Esophagus squamous epithelium (tissue), 4 donors: ENCODE results near the gene PXN.

Experiments used
- POLR2A ChIP-seq, 4 donors: fragments of 450-650 bp; IDR thresholded peaks; one replicate each; pipeline ENCODE4 v1.6.1; 2017; ENCODE audit warnings: antibody characterized with exemption in 4 of 4, mild to moderate bottlenecking in 4 of 4, moderate library complexity in 3 of 4
- TF ChIP-seq, protein P1 (sequence below), 6 experiments: fragments of 450-650 bp in 4 of 6; fragments of 200-600 bp in 2 of 6; sonication (generic) in 2 of 6; IDR thresholded peaks; one replicate each; pipeline ENCODE4 v1.5.1; 2016 to 2019; ENCODE audit warnings: antibody characterized with exemption in 6 of 6, mild to moderate bottlenecking in 4 of 6, moderate library complexity in 4 of 6

DNA sequence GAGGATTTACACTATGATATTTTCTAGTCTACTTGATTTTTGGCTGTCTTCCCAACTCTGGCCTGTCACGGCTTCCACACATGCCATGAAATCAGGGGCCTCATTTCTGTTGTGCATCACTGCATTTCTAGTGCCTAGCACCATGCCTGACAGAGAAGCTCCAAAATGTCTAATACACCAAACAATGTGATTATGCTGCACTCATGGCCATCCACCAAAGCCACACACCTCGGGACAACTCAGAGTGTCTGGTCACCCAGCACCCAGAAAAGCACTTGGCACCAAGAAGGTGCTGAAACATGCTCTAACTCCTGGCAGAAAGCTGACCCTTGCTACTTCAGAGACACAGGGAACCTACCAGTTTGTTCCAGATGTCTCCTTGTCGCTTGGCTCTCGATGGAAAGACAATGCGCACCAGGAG, 82.3 kb downstream of the PXN start:
- TF ChIP-seq, protein P1, sequence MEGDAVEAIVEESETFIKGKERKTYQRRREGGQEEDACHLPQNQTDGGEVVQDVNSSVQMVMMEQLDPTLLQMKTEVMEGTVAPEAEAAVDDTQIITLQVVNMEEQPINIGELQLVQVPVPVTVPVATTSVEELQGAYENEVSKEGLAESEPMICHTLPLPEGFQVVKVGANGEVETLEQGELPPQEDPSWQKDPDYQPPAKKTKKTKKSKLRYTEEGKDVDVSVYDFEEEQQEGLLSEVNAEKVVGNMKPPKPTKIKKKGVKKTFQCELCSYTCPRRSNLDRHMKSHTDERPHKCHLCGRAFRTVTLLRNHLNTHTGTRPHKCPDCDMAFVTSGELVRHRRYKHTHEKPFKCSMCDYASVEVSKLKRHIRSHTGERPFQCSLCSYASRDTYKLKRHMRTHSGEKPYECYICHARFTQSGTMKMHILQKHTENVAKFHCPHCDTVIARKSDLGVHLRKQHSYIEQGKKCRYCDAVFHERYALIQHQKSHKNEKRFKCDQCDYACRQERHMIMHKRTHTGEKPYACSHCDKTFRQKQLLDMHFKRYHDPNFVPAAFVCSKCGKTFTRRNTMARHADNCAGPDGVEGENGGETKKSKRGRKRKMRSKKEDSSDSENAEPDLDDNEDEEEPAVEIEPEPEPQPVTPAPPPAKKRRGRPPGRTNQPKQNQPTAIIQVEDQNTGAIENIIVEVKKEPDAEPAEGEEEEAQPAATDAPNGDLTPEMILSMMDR (IDR thresholded peaks at IDR 0.05): no peak
- no peak for TF ChIP-seq POLR2A (IDR thresholded peaks at IDR 0.05)
